Measurements from ENCODE around the gene PI16.

DNA sequence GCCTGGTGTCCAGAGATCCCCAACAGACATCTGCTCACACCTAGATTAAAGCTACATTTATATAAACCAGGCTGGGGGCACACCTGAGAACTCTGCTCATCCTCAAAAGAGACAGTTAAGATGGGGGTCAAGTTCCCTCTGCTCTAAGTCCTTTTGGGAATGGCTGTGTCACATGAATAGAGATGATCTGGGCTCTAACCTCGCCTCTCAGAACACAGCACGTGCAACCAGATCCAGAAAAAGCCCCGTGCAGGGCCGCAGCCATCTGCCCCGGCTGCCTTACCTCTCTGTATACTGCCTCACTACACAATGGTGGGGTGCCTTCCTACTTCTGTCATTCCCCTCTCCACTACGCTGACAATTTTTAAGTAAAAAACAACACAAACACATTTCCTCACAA is 25.6 kb downstream of the PI16 start:
- TF ChIP-seq, protein P1, sequence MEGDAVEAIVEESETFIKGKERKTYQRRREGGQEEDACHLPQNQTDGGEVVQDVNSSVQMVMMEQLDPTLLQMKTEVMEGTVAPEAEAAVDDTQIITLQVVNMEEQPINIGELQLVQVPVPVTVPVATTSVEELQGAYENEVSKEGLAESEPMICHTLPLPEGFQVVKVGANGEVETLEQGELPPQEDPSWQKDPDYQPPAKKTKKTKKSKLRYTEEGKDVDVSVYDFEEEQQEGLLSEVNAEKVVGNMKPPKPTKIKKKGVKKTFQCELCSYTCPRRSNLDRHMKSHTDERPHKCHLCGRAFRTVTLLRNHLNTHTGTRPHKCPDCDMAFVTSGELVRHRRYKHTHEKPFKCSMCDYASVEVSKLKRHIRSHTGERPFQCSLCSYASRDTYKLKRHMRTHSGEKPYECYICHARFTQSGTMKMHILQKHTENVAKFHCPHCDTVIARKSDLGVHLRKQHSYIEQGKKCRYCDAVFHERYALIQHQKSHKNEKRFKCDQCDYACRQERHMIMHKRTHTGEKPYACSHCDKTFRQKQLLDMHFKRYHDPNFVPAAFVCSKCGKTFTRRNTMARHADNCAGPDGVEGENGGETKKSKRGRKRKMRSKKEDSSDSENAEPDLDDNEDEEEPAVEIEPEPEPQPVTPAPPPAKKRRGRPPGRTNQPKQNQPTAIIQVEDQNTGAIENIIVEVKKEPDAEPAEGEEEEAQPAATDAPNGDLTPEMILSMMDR (IDR thresholded peaks at IDR 0.05; ENCODE audit: extremely low read depth in 1 of 2, insufficient read depth in 1 of 2, low read depth in 1 of 2, low read length in 2 of 2) = no peak
- TF ChIP-seq POLR2AphosphoS5 (IDR thresholded peaks at IDR 0.05; ENCODE audit: insufficient read depth, low read depth, low read length) = no peak
- TF ChIP-seq FOS (IDR thresholded peaks at IDR 0.05; ENCODE audit: borderline replicate concordance, insufficient read depth, low read length) = no peak
- no peak for TF ChIP-seq EZH2 (IDR thresholded peaks at IDR 0.05; ENCODE audit: borderline replicate concordance, low read depth, low read length, severe bottlenecking)
- no peak for TF ChIP-seq POLR2A (IDR thresholded peaks at IDR 0.05; ENCODE audit: low read depth, low read length)
- no peak for TF ChIP-seq MYC (IDR thresholded peaks at IDR 0.05; ENCODE audit: low read depth, low read length)
- TF ChIP-seq JUN (IDR thresholded peaks at IDR 0.05; ENCODE audit: borderline replicate concordance, insufficient read depth, insufficient read length, low read depth) = no peak
- no peak for TF ChIP-seq MAX (IDR thresholded peaks at IDR 0.05; ENCODE audit: insufficient read depth, insufficient read length)
- no peak for TF ChIP-seq GATA2 (IDR thresholded peaks at IDR 0.05; ENCODE audit: insufficient read depth, insufficient read length, low read depth, low read length)
